ENCODE data around the gene CYB5D1. TPM values are rescaled to one million over a fixed set of nuclear protein-coding genes. Genes with fewer than 3 reads are reported as not detected.

The CYB5D1 gene
- total RNA-seq, 1 experiment from 2014 or later, result 8.5 TPM

- H3K79me2 ChIP-seq (ENCODE audit: low read length), result no peaks in the 10 kb centered on the region
- H3K4me3 ChIP-seq (ENCODE audit: low read length), result no peak overlapping the region
- H3K4me2 ChIP-seq (ENCODE audit: low read depth, low read length, poor library complexity, severe bottlenecking), result no peak overlapping the region
- DNase-seq, result no peak
- H3K36me3 ChIP-seq (ENCODE audit: insufficient read depth, low read length), result peaks cover 5% of the 10 kb centered on the region
- no peak overlapping the region for H2AFZ ChIP-seq (ENCODE audit: low read length)
- no peak overlapping the region for H3K27ac ChIP-seq (ENCODE audit: low read length)
- H3K9ac ChIP-seq (ENCODE audit: low read length), result no peak overlapping the region
- H3K4me1 ChIP-seq (ENCODE audit: low read length), result peaks cover 11% of the 10 kb centered on the region
- H3K9me3 ChIP-seq (ENCODE audit: low read length), result no peaks in the 10 kb centered on the region
- no peaks in the 10 kb centered on the region for H3K27me3 ChIP-seq (ENCODE audit: low read length)
- no peaks in the 10 kb centered on the region for H3K9me2 ChIP-seq (replicated peaks; ENCODE audit: insufficient read depth, low read length)
- H4K20me1 ChIP-seq (ENCODE audit: insufficient read depth, low read depth, low read length), result no peaks in the 10 kb centered on the region
These were observed 10.1 kb downstream of the CYB5D1 start for GRCh38 chr17:7867881-7868329.

GRCh38 chr17:7873051-7873450, 15.2 kb downstream of the CYB5D1 start:
- Histone ChIP-seq H3K9me2 (replicated peaks; ENCODE audit: insufficient read depth, low read length) (no peaks in the 10 kb centered on the region), H3K9ac (ENCODE audit: low read length) (no peak overlapping the region), H3K27ac (ENCODE audit: low read length) (no peak overlapping the region), H3K36me3 (ENCODE audit: insufficient read depth, low read length) (peaks cover 8% of the 10 kb centered on the region; the same call in 1 of the 2 replicates), H3K4me2 (ENCODE audit: low read depth, low read length, poor library complexity, severe bottlenecking) (no peak overlapping the region), H3K4me1 (ENCODE audit: low read length) (peaks cover 15% of the 10 kb centered on the region), H2AFZ (ENCODE audit: low read length) (no peak overlapping the region), H3K4me3 (ENCODE audit: low read length) (no peak overlapping the region), H3K9me3 (ENCODE audit: low read length) (no peaks in the 10 kb centered on the region), H4K20me1 (ENCODE audit: insufficient read depth, low read depth, low read length) (no peaks in the 10 kb centered on the region), H3K27me3 (ENCODE audit: low read length) (no peaks in the 10 kb centered on the region), H3K79me2 (ENCODE audit: low read length) (peaks cover 3% of the 10 kb centered on the region; the same call in 1 of the 2 replicates)
- DNase-seq, result no peak

- peaks cover 3% of the 10 kb centered on the region; the same call in 1 of the 2 replicates for H3K79me2 ChIP-seq (ENCODE audit: low read length)
- no peaks in the 10 kb centered on the region for H3K27me3 ChIP-seq (ENCODE audit: low read length)
- H3K36me3 ChIP-seq (ENCODE audit: insufficient read depth, low read length), result peaks cover 11% of the 10 kb centered on the region; the same call in 1 of the 2 replicates
These were observed 18.1 kb downstream of the CYB5D1 start for GRCh38 chr17:7875804-7876370.

GRCh38 chr17:7878234-7878633, 20.4 kb downstream of the CYB5D1 start:
- Histone ChIP-seq H3K4me1 (ENCODE audit: low read length) (peaks cover 55% of the 10 kb centered on the region), H3K9me2 (replicated peaks; ENCODE audit: insufficient read depth, low read length) (no peaks in the 10 kb centered on the region)

More at GRCh38 chr17:7875804-7876370, 18.1 kb downstream of the CYB5D1 start:
- peak overlapping the region; percentile 42 for H3K27ac ChIP-seq (ENCODE audit: low read length)
- H3K4me1 ChIP-seq (ENCODE audit: low read length), result peaks cover 32% of the 10 kb centered on the region
- H3K9me3 ChIP-seq (ENCODE audit: low read length), result no peaks in the 10 kb centered on the region
- DNase-seq, result no peak
- no peaks in the 10 kb centered on the region for H4K20me1 ChIP-seq (ENCODE audit: insufficient read depth, low read depth, low read length)
- no peak overlapping the region for H3K4me3 ChIP-seq (ENCODE audit: low read length)
- no peak overlapping the region for H3K9ac ChIP-seq (ENCODE audit: low read length)
- H2AFZ ChIP-seq (ENCODE audit: low read length), result no peak overlapping the region
- no peaks in the 10 kb centered on the region for H3K9me2 ChIP-seq (replicated peaks; ENCODE audit: insufficient read depth, low read length)
- H3K4me2 ChIP-seq (ENCODE audit: low read depth, low read length, poor library complexity, severe bottlenecking), result peak overlapping the region; percentile 9

GRCh38 chr17:7880076-7880868, 22.5 kb downstream of the CYB5D1 start:
- Histone ChIP-seq H3K9ac (ENCODE audit: low read length) (peak overlapping the region; percentile 84), H3K4me3 (ENCODE audit: low read length) (peak overlapping the region; percentile 61), H3K4me2 (ENCODE audit: low read depth, low read length, poor library complexity, severe bottlenecking) (peak overlapping the region; percentile 88), H3K27ac (ENCODE audit: low read length) (peak overlapping the region; percentile 99), H3K9me3 (ENCODE audit: low read length) (no peaks in the 10 kb centered on the region), H3K27me3 (ENCODE audit: low read length) (no peaks in the 10 kb centered on the region), H3K79me2 (ENCODE audit: low read length) (peaks cover 11% of the 10 kb centered on the region), H2AFZ (ENCODE audit: low read length) (no peak overlapping the region), H4K20me1 (ENCODE audit: insufficient read depth, low read depth, low read length) (no peaks in the 10 kb centered on the region), H3K9me2 (replicated peaks; ENCODE audit: insufficient read depth, low read length) (no peaks in the 10 kb centered on the region), H3K4me1 (ENCODE audit: low read length) (peaks cover 64% of the 10 kb centered on the region), H3K36me3 (ENCODE audit: insufficient read depth, low read length) (peaks cover 11% of the 10 kb centered on the region; the same call in 1 of the 2 replicates)
- DNase-seq, result no peak

More at GRCh38 chr17:7878234-7878633, 20.4 kb downstream of the CYB5D1 start:
- no peak overlapping the region for H3K4me3 ChIP-seq (ENCODE audit: low read length)
- no peaks in the 10 kb centered on the region for H3K27me3 ChIP-seq (ENCODE audit: low read length)
- H2AFZ ChIP-seq (ENCODE audit: low read length), result no peak overlapping the region
- H3K9me3 ChIP-seq (ENCODE audit: low read length), result no peaks in the 10 kb centered on the region
- no peak overlapping the region for H3K9ac ChIP-seq (ENCODE audit: low read length)
- no peak overlapping the region for H3K4me2 ChIP-seq (ENCODE audit: low read depth, low read length, poor library complexity, severe bottlenecking)
- no peak for DNase-seq
- no peak overlapping the region for H3K27ac ChIP-seq (ENCODE audit: low read length)
- H3K36me3 ChIP-seq (ENCODE audit: insufficient read depth, low read length), result peaks cover 11% of the 10 kb centered on the region; the same call in 1 of the 2 replicates
- peaks cover 10% of the 10 kb centered on the region for H3K79me2 ChIP-seq (ENCODE audit: low read length)
- no peaks in the 10 kb centered on the region for H4K20me1 ChIP-seq (ENCODE audit: insufficient read depth, low read depth, low read length)

- H4K20me1 ChIP-seq (ENCODE audit: insufficient read depth, low read depth, low read length), result peaks cover 4% of the 10 kb centered on the region; the same call in 1 of the 2 replicates
- H3K9ac ChIP-seq (ENCODE audit: low read length), result peak overlapping the region; percentile 84
- H3K27me3 ChIP-seq (ENCODE audit: low read length), result no peaks in the 10 kb centered on the region
- H3K79me2 ChIP-seq (ENCODE audit: low read length), result peaks cover 23% of the 10 kb centered on the region
- no peak for DNase-seq
- peaks cover 65% of the 10 kb centered on the region for H3K4me1 ChIP-seq (ENCODE audit: low read length)
- H3K9me2 ChIP-seq (replicated peaks; ENCODE audit: insufficient read depth, low read length), result no peaks in the 10 kb centered on the region
- no peaks in the 10 kb centered on the region for H3K9me3 ChIP-seq (ENCODE audit: low read length)
- peaks cover 6% of the 10 kb centered on the region; the same call in 1 of the 2 replicates for H3K36me3 ChIP-seq (ENCODE audit: insufficient read depth, low read length)
- peak overlapping the region; percentile 99 for H3K27ac ChIP-seq (ENCODE audit: low read length)
- H2AFZ ChIP-seq (ENCODE audit: low read length), result no peak overlapping the region
- peak overlapping the region; percentile 61 for H3K4me3 ChIP-seq (ENCODE audit: low read length)
- H3K4me2 ChIP-seq (ENCODE audit: low read depth, low read length, poor library complexity, severe bottlenecking), result peak overlapping the region; percentile 88
These were observed 23.7 kb downstream of the CYB5D1 start for GRCh38 chr17:7881276-7882054.

GRCh38 chr17:7882068-7882467, 24.3 kb downstream of the CYB5D1 start:
- Histone ChIP-seq H3K4me1 (ENCODE audit: low read length) (peaks cover 65% of the 10 kb centered on the region), H3K27me3 (ENCODE audit: low read length) (no peaks in the 10 kb centered on the region), H4K20me1 (ENCODE audit: insufficient read depth, low read depth, low read length) (peaks cover 10% of the 10 kb centered on the region; the same call in 1 of the 2 replicates), H3K36me3 (ENCODE audit: insufficient read depth, low read length) (peaks cover 6% of the 10 kb centered on the region; the same call in 1 of the 2 replicates), H3K4me3 (ENCODE audit: low read length) (peak overlapping the region; percentile 61), H3K9ac (ENCODE audit: low read length) (peak overlapping the region; percentile 84), H3K79me2 (ENCODE audit: low read length) (peaks cover 29% of the 10 kb centered on the region), H3K4me2 (ENCODE audit: low read depth, low read length, poor library complexity, severe bottlenecking) (peak overlapping the region; percentile 88), H3K9me2 (replicated peaks; ENCODE audit: insufficient read depth, low read length) (no peaks in the 10 kb centered on the region), H3K9me3 (ENCODE audit: low read length) (no peaks in the 10 kb centered on the region), H2AFZ (ENCODE audit: low read length) (no peak overlapping the region), H3K27ac (ENCODE audit: low read length) (peak overlapping the region; percentile 99)
- DNase-seq, result peak; percentile 93
